Measurements from ENCODE around the gene TARS2.

TARS2 gene

GRCh38 chr1:150555971-150556865 lies 69.0 kb downstream of the TARS2 start:
- DNase-seq (ENCODE audit: low read depth, low spot score): no peak

GRCh38 chr1:150557065-150557600 lies 69.9 kb downstream of the TARS2 start:
- no peak for DNase-seq (ENCODE audit: low read depth, low spot score)

Data from iPS DF 19.7 (cell line).